ENCODE measurements around the gene PET100.

- TF ChIP-seq CTCF (IDR thresholded peaks at IDR 0.05 in 8 of 11, conservative IDR thresholded peaks at IDR 0.05 in 3 of 11) (no peak), POLR2A (IDR thresholded peaks at IDR 0.05) (no peak), POLR2AphosphoS5 (IDR thresholded peaks at IDR 0.05) (no peak)
These were observed 28.9 kb upstream of the PET100 start for GRCh38 chr19:7600721-7601120.

Measured in spleen (tissue), 7 donors.